PC-9 (cell line): ENCODE measurements around the gene OPHN1. TPM values are rescaled to one million over a fixed set of nuclear protein-coding genes. Genes with fewer than 3 reads are reported as not detected.

ENCODE experiments used
- BruUV-seq: library from RNA; stranded (reverse); fragments of 400-500 nt; replicated peaks from 2 replicates; lab custom pipeline; 2021; lab: Mats Ljungman, UMichigan
- CTCF ChIA-PET: fragments of 300-600 bp; sonication (Branson Sonifier 250); formaldehyde crosslinking; loops from one replicate; lab custom pipeline; 2022; ENCODE audit warnings: antibody characterized with exemption; lab: Charles Lee
- POLR2A ChIA-PET: fragments of 300-600 bp; sonication (Branson Sonifier 250); formaldehyde crosslinking; loops from one replicate; lab custom pipeline; 2022; ENCODE audit warnings: antibody characterized with exemption; ENCODE audit not compliant: unreplicated experiment; lab: Charles Lee
- DNase-seq, 2 experiments: peaks; one replicate each; pipeline versions ENCODE4 v3.0.0 to v3.0.0-alpha.2; 2015 to 2022; ENCODE audit warnings: mixed read lengths in 1 of 2
- H2AFZ ChIP-seq: fragments of 200-600 bp; sonication (generic); 2 replicates; pipeline ENCODE4 v1.8.1; 2017; ENCODE audit warnings: antibody characterized with exemption
- H3F3A ChIP-seq: fragments of 200-600 bp; sonication (generic); 2 replicates; pipeline ENCODE4 v1.8.1; 2017; ENCODE audit warnings: antibody characterized with exemption, mild to moderate bottlenecking, low read depth; ENCODE audit not compliant: insufficient read depth
- H3K27ac ChIP-seq: fragments of 200-600 bp; sonication (generic); 2 replicates; pipeline ENCODE4 v1.6.1; 2016; ENCODE audit warnings: mixed run types
- H3K27me3 ChIP-seq: fragments of 200-600 bp; sonication (generic); 2 replicates; pipeline ENCODE4 v1.6.1; 2016; ENCODE audit warnings: low read depth, mixed run types; ENCODE audit not compliant: insufficient read depth
- H3K36me3 ChIP-seq: fragments of 200-600 bp; sonication (generic); 2 replicates; pipeline ENCODE4 v1.6.1; 2016; ENCODE audit warnings: low read depth, mixed run types
- H3K4me1 ChIP-seq: fragments of 200-600 bp; sonication (generic); replicated peaks from 2 replicates; pipeline ENCODE4 v1.6.1; 2016; ENCODE audit warnings: mixed run types; ENCODE audit not compliant: insufficient read depth
- H3K4me2 ChIP-seq: fragments of 200-600 bp; sonication (generic); 2 replicates; pipeline ENCODE4 v1.6.1; 2017; ENCODE audit warnings: mixed run types
- H3K4me3 ChIP-seq: fragments of 200-600 bp; sonication (generic); 2 replicates; pipeline ENCODE4 v1.6.1; 2016; ENCODE audit warnings: mixed run types
- H3K79me2 ChIP-seq: fragments of 200-600 bp; sonication (generic); 2 replicates; pipeline ENCODE4 v1.6.1; 2017; ENCODE audit warnings: low read depth, mixed run types
- H3K9me2 ChIP-seq: fragments of 200-600 bp; sonication (generic); 2 replicates; pipeline ENCODE4 v1.8.1; 2017; ENCODE audit warnings: mild to moderate bottlenecking; ENCODE audit not compliant: insufficient read depth
- H3K9me3 ChIP-seq: fragments of 200-600 bp; sonication (generic); 2 replicates; pipeline ENCODE4 v1.8.1; 2016; ENCODE audit warnings: low read depth; ENCODE audit not compliant: insufficient read depth
- H4K20me1 ChIP-seq: fragments of 200-600 bp; sonication (generic); 2 replicates; pipeline ENCODE4 v1.8.1; 2017; ENCODE audit not compliant: insufficient read depth
- EZH2 ChIP-seq: fragments of 200-600 bp; sonication (generic); IDR thresholded peaks from 2 replicates; pipeline ENCODE4 v1.8.0; 2017; ENCODE audit warnings: antibody characterized with exemption, low read depth
- intact Hi-C: fragments of 100-400 bp; cut with micrococcal nuclease; formaldehyde crosslinking; loops from one replicate; pipeline ENCODE4 v1.10.0; 2022; ENCODE audit not compliant: unreplicated experiment
- total RNA-seq: library from RNA; stranded (reverse); gene quantifications from 2 replicates; pipeline ENCODE4 v1.2.3, GENCODE V29; 2021
- TF ChIP-seq, protein P1 (sequence below): fragments of 200-600 bp; sonication (generic); conservative IDR thresholded peaks from 2 replicates; pipeline ENCODE4 v1.6.1; 2017; ENCODE audit warnings: mixed run types, antibody characterized with exemption, mild to moderate bottlenecking, moderate library complexity

OPHN1 gene
- total RNA-seq, 1 experiment from 2014 or later = 9.3 TPM

DNA sequence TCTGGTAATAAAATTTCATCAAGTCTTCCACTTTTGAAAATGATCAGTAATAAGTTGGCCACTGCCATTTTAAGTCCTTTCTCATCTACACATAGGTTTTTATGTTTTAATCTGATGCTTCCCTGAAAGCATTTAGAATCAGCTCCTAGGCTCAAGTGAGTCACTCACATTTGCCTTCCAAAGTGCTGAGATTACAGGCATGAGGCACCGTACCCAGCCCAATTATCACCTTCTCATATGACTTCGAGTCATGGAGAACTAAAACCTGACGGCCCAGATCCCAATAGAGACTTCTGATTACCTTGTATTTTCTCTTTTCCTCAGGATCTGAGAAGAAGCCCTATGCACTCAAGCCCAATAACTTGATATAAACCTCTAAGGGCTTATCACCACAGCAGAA lies 140.8 kb downstream of the OPHN1 start:
- POLR2A ChIA-PET = no interaction called here
- intact Hi-C loops = no loop called here
- Histone ChIP-seq H4K20me1 (no peaks in the 10 kb centered on the region), H3K4me2 (no peak overlapping the region), H3K36me3 (no peaks in the 10 kb centered on the region), H3K9me2 (no peaks in the 10 kb centered on the region), H3K9me3 (no peaks in the 10 kb centered on the region), H3K27ac (no peak overlapping the region), H3F3A (no peaks in the 10 kb centered on the region), H3K4me1 (no peaks in the 10 kb centered on the region), H2AFZ (no peak overlapping the region), H3K4me3 (no peak overlapping the region), H3K27me3 (no peaks in the 10 kb centered on the region), H3K79me2 (no peaks in the 10 kb centered on the region)
- TF ChIP-seq, protein P1, sequence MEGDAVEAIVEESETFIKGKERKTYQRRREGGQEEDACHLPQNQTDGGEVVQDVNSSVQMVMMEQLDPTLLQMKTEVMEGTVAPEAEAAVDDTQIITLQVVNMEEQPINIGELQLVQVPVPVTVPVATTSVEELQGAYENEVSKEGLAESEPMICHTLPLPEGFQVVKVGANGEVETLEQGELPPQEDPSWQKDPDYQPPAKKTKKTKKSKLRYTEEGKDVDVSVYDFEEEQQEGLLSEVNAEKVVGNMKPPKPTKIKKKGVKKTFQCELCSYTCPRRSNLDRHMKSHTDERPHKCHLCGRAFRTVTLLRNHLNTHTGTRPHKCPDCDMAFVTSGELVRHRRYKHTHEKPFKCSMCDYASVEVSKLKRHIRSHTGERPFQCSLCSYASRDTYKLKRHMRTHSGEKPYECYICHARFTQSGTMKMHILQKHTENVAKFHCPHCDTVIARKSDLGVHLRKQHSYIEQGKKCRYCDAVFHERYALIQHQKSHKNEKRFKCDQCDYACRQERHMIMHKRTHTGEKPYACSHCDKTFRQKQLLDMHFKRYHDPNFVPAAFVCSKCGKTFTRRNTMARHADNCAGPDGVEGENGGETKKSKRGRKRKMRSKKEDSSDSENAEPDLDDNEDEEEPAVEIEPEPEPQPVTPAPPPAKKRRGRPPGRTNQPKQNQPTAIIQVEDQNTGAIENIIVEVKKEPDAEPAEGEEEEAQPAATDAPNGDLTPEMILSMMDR = no peak
- TF ChIP-seq EZH2 = no peak
- CTCF ChIA-PET = no interaction called here
- no TSS peak for BruUV-seq
- peak in 1 of 2 experiments; percentile 46 for DNase-seq

DNA sequence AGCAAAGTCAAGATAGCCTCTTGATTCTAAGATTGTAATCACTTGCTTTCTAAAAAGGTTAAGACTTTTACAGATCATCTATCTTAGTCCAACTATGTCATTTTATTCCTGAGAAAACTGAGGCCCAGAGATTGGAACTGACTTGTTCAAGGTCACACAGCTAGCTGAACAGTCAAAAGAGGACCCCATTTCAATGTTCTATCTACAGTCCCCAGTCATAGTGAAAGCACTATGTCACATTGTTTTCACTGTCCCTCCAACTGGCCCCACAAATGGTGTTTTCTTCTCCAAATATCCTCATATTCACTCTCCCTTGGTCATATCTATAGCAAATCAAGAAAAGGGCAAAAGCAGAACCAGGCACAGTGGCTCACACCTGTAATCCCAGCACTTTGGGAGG lies 145.2 kb downstream of the OPHN1 start:
- H3K4me1 ChIP-seq = no peaks in the 10 kb centered on the region
- CTCF ChIA-PET = no interaction called here
- no peak for DNase-seq
- intact Hi-C loops = no loop called here
- H3K9me2 ChIP-seq = no peaks in the 10 kb centered on the region; the same call in 1 of the 2 replicates
- H3K79me2 ChIP-seq = no peaks in the 10 kb centered on the region
- POLR2A ChIA-PET = no interaction called here
- no peak overlapping the region for H3K27ac ChIP-seq
- H3K4me3 ChIP-seq = no peak overlapping the region
- H3F3A ChIP-seq = no peaks in the 10 kb centered on the region
- no TSS peak for BruUV-seq
- no peaks in the 10 kb centered on the region for H3K27me3 ChIP-seq
- no peaks in the 10 kb centered on the region for H4K20me1 ChIP-seq
- no peak overlapping the region for H2AFZ ChIP-seq
- no peaks in the 10 kb centered on the region for H3K9me3 ChIP-seq
- H3K4me2 ChIP-seq = no peak overlapping the region
- TF ChIP-seq, protein P1 = no peak
- TF ChIP-seq EZH2 = no peak
- H3K36me3 ChIP-seq = no peaks in the 10 kb centered on the region

DNA sequence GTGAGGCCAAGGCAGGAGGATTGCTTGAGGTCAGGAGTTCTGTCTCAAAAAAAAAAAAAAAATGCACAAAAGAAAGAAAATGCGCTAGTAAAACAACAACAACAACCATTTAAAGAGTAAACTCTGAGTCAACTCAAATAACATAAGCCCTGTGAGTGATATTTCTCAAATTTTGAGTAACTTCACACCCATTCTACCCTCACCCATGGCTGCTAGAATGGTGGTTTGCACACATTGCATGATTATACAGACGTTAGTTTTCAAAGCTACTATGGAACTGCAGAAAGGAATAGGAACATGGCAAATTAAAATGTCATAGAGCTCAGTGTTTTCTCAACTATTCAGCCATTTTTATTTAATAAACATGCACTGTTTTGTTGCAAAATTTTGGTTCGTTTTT lies 145.9 kb downstream of the OPHN1 start:
- intact Hi-C loops = no loop called here
- no peaks in the 10 kb centered on the region for H3K36me3 ChIP-seq
- H3K27ac ChIP-seq = no peak overlapping the region
- no peak overlapping the region for H3K4me3 ChIP-seq
- ChIA-PET POLR2A (no interaction called here), CTCF (no interaction called here)
- no peaks in the 10 kb centered on the region for H3K4me1 ChIP-seq
- TF ChIP-seq, protein P1 = no peak
- TF ChIP-seq EZH2 = no peak
- H2AFZ ChIP-seq = no peak overlapping the region
- H3K9me2 ChIP-seq = no peaks in the 10 kb centered on the region; the same call in 1 of the 2 replicates
- H3F3A ChIP-seq = no peaks in the 10 kb centered on the region
- H3K9me3 ChIP-seq = no peaks in the 10 kb centered on the region
- H4K20me1 ChIP-seq = no peaks in the 10 kb centered on the region
- no peaks in the 10 kb centered on the region for H3K79me2 ChIP-seq
- H3K27me3 ChIP-seq = no peaks in the 10 kb centered on the region
- no peak for DNase-seq
- no peak overlapping the region for H3K4me2 ChIP-seq
- no TSS peak for BruUV-seq
